Measurements from ENCODE around the gene TSBP1.
"Not testable (repeated sequence)": the region's sequence is repeated elsewhere in the genome, so short reads cannot be mapped to it uniquely, and the experiment has no call there.

Gene TSBP1

DNA sequence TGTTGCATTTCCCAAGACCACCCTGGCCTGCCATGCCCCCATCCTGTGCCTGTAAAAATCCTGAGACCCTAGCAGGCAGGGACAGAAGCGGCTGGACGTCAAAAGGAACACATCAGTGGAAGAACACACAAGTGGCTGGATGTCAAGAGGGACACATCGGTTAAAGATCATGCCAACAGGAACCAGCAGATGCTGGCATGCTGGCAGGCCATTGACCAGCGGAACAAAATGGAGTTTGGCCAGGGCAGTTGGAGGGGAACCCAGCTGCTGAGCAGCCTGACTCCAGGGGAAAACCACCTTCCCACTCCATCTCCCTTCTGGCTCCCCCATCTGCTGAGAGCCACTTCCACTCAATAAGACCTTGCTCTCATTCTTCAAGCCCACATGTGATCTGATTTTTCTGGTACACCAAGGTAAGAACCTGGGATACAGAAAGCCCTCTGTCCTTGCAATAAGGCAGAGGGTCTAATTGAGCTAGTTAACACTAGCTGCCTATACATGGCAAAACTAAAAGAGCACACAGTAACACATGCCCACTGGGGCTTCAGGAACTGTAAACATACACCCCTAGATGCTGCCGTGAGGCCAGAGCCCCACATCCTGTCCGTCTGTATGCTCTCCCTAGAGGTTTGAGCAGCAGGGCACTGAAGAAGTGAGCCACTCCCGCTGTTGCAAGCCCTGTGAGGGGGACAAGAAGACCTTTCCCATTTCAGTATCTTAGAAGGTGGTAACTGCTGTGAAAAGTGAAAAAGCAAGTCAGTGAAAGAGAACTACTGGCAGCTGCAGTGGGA is 4.2 kb upstream of the TSBP1 start:
- no peak for DNase-seq (ENCODE audit: low read depth in 2 of 2)

DNA sequence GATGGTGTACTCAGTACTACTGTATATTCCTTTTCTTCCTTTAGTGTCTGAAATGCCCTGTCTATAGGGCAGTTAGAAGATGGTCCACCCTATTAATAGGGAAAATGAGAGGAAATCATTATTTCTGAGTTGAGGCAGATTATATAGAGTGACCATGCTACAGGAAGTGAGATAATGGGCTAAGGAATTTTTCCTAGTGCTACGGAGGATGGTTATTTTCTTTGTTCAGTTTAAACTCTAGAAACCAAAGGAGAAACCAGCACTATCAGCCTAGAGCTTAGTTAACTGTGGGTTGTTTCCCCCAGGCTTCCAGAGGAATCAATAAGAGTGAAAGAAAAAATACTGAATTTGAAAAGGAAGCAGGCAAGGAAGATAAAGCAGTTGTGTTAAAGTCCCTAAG is 474 bp downstream of the TSBP1 start:
- DNase-seq (ENCODE audit: low read depth in 2 of 2): no peak

DNA sequence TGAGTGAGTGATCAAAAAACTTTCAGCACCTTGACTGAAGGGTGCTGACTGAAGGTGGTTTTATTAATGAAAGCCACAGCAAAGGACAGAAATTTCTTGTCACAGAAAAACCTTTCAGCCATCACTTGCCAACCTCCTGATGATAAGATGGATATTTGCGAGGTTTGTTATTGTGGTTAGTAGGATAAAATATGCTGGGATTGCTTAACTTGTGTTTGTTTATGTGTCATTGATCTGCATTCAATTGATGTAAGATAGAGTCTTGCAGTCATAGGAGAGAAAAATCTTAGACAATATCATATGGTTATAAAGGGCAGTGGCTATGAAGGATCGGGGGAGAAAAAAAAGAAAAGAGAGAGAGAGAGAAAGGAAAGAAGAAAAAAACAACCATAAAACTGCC is 1.2 kb downstream of the TSBP1 start:
- no peak for DNase-seq (ENCODE audit: low read depth in 2 of 2)

DNA sequence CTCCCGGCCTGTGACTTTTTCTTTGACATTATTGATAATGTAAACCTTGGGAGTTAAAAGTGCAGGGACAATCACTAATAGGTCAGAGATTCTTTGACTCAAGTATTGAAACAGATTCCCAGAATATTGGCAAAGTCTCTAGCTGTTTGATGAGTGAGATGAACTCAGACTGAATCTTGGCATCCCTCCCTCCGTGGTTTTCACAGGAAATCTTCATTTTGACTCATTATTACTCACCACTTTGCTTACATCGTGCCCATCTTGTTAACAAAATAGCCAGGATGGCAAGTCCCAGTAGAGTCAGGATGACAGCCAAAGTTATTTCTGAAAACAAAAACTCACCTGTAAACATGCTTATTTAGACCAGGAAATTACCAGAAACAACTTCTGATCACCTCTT is 2.0 kb downstream of the TSBP1 start:
- DNase-seq (ENCODE audit: low read depth in 2 of 2): peak; percentile 77 to 78

DNA sequence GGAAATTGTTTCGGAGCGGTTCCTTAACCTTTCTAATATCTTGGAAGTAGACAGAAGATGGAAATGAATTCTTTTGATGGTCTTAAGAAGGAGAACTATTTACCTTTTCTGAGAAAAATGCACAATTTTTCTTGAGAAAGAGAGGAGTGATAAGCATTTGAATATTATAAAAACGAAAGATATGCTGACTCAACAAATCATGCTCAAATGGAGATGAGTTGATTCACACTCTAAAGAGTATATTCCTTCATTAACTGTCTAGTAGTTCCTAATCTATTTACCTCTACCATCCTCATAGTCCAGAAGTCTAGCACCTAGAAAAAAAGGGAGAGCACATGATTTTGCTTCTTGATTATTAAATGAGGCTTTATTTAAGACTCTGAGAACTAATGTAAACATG is 4.1 kb downstream of the TSBP1 start:
- no peak for DNase-seq (ENCODE audit: low read depth in 2 of 2)

DNA sequence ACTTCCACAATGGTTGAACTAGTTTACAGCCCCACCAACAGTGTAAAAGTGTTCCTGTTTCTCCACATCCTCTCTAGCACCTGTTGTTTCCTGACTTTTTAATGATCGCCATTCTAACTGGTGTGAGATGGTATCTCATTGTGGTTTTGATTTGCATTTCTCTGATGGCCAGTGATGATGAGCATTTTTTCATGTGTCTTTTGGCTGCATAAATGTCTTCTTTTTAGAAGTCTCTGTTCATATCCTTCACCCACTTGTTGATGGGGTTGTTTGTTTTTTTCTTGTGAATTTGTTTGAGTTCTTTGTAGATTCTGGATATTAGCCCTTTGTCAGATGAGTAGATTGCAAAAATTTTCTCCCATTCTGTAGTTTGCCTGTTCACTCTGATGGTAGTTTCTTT is 12.5 kb downstream of the TSBP1 start:
- not testable (repeated sequence) for DNase-seq (ENCODE audit: low read depth in 2 of 2)

DNA sequence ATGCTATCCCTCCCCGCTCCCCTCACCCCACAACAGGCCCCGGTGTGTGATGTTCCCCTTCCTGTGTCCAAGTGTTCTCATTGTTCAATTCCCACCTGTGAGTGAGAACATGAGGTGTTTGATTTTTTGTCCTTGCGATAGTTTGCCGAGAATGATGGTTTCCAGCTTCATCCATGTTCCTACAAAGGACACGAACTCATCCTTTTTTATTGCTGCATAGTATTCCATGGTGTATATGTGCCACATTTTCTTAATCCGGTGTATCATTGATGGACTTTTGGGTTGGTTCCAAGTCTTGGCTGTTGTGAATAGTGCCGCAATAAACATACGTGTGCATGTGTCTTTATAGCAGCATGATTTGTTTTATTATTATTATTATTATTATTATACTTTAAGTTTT is 13.2 kb downstream of the TSBP1 start:
- not testable (repeated sequence) for DNase-seq (ENCODE audit: low read depth in 2 of 2)

DNA sequence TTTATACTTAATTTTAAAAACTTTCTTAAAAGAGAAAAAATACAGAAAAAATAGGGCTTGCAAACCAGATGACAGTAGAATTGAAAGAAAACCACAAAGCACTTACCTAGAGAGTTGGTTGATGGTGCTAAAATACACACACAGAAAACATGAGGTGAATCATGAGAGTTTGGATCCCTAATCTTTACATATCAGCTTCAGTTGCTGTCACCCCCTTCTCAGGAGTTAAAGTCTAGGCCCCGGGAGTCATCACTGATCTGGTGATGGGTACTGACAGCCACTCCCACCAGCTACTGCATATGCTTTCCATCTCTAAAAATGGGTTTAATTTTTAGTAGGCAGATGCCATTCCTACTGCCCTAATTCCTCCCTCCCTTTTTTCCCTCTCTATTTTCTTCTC is 16.7 kb downstream of the TSBP1 start:
- no peak for DNase-seq (ENCODE audit: low read depth in 2 of 2)

DNA sequence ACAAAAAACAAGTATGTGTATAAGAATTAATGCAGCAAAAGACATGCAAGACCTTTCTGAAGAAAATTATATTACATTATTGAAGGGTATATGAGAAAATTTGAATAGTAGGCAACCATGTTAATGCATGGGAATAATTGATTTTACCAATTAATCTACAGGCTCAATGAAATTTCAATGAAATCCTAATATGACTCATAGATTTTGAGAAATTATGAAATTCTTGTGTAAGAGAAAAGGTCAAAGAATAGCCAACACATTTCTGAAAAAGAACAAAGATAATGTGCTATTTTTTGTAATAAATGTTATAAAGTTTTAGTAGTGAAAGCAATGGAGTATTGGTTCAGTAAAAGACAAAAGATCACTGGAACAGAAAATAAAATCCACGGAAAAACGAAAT is 18.4 kb downstream of the TSBP1 start:
- DNase-seq (ENCODE audit: low read depth in 2 of 2): no peak

DNA sequence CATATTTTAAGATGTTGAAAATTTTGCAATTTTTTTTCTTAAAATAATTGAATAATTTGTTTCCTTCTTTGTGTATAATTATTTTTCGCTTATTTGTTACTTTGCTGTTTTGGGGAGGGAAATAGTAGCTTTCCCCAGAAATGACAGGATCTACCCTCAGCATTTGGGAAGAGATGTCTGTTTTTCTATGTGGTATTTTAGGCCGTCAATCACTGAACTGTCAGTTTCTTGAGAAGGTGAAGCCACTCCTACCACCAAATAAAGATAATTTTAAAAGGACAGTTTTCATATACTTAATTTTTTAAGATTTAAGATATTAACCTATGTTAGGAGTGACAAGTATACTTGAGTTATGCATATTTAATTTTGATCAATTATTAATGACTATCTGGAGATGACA is 31.5 kb downstream of the TSBP1 start:
- DNase-seq (ENCODE audit: low read depth in 2 of 2): no peak

DNA sequence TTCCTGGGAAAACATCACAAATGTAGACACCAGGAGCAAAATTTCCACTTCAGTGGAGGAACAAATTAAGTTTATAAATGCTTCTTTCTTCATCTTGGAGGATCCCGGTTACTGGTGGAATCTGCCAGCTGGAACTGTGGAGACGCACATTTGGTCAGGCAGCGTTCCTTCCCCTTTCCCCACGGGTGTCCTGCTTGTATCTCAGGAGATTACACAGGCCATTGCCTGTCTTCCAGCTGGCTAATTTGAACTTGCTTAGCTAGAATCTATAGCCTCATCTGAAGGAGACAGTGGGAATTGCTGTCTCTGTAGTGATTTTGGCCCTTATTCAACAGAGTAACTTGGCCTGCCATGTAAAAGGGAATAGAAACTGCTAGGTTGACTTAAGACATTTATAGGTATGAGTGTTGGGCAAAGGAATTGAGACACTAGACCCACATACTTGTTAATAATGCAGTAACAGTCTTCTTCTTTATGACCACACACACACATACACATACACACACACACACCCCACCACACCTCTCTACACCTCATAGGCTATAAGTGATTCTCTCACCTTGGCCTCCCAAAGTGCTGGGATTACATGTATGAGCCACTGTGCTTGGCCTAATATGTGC is 34.4 kb downstream of the TSBP1 start:
- DNase-seq (ENCODE audit: low read depth in 2 of 2): no peak

DNA sequence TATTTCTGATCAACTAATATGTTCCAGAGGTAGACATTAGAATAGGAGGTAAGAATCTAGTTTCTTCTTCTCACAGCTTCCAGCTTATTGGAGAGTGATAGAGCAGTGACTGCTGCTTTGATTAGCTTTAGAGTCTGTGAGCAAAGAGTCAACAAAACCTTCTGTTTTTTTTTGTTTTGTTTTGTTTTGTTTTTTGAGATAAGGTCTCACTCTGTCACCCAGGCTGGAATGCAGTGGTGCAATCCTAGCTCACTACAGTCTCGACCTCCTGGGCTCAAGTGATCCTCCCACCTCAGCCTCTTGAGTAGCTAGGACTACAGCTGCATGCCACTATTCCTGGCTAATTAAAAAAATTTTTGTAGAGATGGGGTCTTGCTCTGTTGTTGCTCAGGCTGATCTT is 39.3 kb downstream of the TSBP1 start:
- DNase-seq (ENCODE audit: low read depth in 2 of 2): no peak

DNA sequence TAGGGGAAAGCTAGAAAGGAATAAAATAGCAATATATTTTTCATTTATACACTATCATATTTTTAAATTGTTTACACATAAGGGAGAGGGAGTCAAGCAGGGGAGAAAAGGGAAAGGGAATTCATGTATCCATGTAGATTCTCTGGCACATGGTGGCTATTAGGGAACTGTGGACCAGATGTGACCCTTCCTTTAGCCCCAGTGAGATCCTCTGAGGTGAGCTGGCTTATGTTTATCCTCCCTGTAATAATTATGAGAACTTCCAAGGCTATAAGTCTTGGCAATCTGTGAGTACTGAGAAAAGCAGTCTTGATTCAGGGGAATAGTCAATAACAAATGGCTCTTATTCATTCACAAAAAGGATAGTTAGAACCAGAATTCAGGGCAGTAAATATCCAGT is 42.6 kb downstream of the TSBP1 start:
- no peak for DNase-seq (ENCODE audit: low read depth in 2 of 2)

DNA sequence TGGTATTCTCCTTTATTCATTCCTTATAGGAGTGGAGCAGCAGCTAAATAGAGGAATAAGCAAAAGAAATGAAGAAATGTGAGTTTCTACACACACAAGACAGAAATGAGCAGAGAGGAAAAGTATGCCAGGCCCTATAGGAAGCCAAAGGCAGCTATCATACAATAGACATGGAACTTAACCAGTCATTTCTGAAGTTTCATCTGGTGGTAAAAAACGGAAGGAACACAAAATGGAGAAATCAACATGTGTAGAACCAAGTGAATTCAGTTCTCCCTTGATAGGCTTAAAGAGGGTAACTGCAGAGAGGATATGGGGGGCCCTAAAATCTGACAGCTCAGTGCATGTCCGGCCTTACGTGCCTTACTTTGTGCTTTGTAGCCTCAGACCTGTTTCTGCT is 44.6 kb downstream of the TSBP1 start:
- no peak for DNase-seq (ENCODE audit: low read depth in 2 of 2)

DNA sequence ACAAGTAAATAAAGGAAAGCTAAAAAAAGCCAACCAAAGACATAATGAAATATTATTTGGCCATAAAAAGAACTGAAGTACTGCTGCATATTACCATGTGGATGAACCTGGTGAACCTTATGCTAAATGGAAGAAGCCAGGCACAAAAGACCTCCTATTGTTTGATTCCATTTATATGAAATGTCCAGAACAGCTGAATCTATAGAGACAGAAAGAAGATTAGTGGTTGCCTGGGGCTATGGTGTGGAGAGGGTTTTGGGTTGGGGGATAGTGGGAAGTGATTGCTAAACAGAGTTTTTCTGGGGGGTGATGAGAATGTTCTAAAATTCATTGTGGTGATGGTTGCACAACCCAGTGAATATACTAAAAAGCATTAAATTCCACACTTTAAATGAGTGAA is 53.2 kb downstream of the TSBP1 start:
- no peak for DNase-seq (ENCODE audit: low read depth in 2 of 2)

DNA sequence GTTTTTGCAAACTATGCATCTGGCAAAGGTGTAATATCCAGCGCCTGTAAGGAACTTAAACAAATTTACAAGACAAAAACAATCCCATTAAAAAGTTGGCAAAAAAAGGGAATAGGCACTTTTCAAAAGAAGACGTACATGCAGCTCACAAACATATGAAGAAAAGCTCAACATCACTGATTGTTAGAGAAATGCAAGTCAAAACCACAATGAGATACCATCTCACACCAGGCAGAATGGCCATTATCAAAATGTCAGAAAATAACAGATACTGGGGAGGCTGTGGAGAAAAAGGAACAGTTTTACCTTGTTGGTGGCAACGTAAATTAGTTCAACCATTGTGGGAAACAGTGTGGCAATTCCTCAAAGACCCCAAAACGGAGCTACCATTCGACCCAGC is 54.2 kb downstream of the TSBP1 start:
- no peak for DNase-seq (ENCODE audit: low read depth in 2 of 2)

DNA sequence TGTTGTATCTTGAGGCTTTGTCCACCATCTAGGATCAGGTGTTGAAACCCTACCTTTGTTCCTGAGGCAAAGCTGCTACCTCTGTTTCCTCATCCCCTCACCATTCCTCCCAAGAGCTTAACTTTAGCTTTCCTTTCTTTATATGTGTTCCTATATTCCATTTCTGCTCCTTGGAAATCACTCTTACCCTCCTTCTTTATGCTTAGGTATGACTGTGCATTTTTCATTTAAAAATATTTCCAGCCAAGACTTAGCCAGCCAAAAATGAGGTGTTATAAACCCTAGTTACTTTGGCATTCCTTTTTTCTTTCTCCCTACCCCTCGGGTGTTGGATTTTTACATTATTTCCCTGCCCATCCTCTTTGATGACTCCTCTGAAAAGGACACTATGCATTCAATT is 57.7 kb downstream of the TSBP1 start:
- DNase-seq (ENCODE audit: low read depth in 2 of 2): no peak

DNA sequence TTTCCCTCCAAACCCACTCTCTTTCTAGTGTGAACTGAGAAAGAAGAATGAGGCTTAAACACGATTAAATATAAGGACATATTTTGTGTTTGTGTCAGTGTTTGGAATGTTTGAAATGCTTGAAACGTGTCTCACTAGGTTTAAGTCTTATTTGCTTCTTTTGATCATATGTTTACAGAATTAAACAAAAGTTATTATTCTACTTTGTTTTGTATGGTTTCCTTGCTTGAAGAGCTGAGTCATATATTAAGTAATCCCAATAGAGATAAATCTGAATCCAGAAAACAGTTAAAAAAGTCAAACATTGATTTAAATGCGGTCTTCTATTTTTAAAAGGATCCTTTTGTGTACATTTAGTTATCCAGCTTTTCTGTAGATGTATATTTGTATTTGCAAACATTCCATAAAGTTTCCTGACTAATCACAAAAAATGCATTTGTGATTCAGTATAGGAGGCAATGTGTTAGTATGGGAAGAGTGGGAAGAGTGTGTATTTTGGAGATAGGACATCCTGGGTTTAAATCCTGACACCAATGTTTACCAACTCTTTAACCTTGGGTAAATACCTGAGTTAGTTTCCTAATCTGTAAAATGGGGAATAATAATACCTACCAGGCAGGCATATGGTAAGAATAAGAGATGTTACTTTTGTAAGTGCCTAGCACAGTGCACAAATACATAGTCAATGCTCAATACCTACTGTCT is 72.9 kb downstream of the TSBP1 start:
- DNase-seq (ENCODE audit: low read depth in 2 of 2): peak; percentile 17 to 20

DNA sequence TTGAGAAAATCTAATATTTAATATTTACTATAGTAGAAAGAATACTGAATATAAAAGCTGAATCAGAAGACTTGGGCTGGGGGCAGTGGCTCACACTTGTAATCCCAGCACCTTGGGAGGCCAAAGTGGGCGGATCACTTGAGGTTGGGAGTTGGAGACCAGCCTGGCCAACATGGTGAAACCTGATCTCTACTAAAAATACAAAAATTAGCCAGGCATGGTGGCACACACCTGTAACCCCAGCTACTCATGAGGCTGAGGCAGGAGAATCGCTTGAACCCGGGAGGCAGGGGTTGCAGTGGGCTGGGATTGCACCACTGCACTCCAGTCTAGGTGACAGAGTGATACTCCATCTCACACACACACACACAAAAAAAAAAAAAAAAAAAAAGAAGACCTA is 76.7 kb downstream of the TSBP1 start:
- not testable (repeated sequence) for DNase-seq (ENCODE audit: low read depth in 2 of 2)

DNA sequence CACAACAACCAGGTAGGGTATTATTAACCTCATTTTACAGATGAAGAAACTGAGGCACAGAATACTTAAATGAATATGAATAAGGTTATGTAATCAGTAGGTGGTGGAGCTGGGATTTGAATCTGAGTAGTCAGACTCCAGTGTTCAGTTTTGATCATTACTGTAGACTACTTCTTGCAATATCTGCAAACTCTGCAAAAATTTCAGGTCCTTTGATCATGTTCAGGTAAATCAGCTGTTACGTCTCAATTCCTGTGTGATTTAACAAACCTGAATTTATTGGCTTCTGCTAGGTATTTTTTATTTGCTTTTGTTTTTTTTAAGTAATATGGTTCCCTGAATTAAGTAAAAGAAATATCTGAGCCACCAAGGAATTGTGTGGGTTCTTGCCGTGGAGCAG is 77.1 kb downstream of the TSBP1 start:
- no peak for DNase-seq (ENCODE audit: low read depth in 2 of 2)

DNA sequence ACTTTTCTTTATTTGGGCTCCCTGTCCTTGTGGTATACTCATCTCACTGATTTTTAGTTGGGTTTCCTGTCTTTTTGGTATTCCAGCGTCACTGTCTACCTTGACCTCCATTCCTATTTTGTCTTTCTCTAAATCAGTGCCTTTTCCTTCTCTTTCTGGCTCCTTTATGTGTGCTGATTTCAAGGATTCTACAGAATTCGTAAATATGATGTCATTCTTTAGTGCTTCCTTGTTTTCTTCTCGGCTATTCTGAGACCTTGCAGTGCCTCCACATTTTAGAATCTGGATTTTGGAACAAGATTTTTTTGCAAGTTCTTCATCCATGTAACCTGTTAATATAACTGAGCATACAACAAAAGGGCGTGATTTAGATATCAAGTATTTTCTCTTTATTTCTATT is 78.0 kb downstream of the TSBP1 start:
- DNase-seq (ENCODE audit: low read depth in 2 of 2): no peak

DNA sequence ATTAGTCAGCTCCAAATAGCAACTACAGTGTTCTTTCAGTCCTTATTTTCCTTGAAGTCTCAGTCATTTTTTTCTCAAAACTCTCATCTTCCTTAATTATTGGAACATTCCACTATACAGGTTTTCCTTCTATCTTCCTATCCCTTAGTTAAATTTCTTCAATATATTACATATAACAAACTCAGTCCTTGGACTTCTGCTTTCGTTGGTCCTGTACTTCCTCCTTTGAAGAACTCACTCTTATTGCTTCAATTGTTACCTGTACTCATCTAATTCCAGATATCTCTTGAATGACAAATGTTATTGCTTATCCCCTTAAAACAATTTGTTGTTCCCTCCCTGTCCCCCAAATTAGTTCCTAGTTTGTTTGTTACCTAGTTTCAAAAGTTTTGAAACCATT is 80.2 kb downstream of the TSBP1 start:
- no peak for DNase-seq (ENCODE audit: low read depth in 2 of 2)

DNA sequence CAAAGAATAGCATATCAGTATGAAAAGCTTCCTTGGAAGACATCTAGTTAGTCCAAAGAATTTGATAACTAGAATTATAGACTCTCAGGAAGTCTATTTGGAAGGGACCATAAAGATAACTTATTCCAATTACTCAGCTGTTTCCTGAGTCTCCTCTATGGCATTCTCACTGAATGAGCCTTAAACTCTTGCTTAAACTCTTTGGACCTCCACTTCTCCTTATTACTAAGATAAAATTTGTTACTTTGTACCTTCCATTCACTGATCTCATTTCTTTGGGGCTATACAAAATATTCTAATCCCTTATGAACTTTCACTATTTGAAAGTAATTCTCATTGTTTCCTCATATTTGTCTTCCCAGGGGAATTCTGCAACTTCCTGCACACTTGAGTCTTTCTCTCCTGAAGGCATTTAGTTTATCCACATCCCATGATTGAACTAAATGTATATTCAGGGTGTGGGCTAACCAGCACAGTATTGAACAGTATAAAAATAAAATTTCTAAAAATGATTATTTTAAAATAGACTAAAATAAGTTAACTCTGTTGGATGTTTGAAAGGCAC is 80.7 kb downstream of the TSBP1 start:
- DNase-seq (ENCODE audit: low read depth in 2 of 2): peak; percentile 11 to 20

Measured in fibroblast of skin of left quadriceps (primary cell).